ENCODE data around the gene SECTM1.
"Not testable (repeated sequence)": the region's sequence is repeated elsewhere in the genome, so short reads cannot be mapped to it uniquely, and the experiment has no call there.

The SECTM1 gene

DNA sequence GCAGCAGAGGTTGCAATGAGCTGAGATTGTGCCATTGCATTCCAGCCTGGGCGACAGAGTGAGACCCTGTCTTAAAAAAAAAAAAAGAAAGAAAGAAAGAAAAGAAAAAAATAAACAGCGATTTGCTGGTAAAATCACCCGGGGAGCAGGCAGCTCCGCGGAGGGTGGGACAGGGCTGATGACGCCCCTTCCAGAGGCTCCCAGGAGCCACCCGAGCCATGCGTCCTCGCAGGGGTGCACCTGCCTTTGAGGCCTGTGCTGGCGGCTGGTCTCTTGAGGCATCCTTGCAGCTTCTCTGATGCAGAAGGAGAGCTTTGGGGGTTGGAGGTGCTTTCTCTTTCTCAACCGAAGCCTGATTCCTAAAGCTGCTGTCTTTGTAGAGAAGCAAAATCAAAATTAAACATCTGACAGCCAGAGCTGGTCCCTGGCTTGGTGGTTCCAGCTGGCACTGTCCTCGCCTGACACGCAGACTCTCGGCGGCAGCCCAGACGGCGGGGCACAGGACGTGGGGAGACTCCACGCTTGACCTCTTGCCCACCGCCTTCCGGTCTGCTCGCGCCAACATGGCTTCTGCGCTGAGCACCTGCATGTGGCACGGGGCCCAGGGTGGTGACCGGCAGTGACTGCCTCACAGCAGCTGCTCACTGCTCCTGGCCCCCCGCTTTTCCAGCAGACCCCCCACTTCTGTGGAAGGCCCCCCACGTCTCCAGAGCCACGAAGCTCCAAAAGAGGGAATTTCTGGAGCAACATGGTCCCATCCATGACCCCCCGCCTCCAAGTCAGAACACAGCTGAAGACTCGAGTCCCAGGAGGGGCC is 44.6 kb upstream of the SECTM1 start (continued):
- no peak for TF ChIP-seq ARNTL (CRISPR knock-in tag; IDR thresholded peaks at IDR 0.05; ENCODE audit: borderline replicate concordance, low read depth)
- TF ChIP-seq, protein P1, sequence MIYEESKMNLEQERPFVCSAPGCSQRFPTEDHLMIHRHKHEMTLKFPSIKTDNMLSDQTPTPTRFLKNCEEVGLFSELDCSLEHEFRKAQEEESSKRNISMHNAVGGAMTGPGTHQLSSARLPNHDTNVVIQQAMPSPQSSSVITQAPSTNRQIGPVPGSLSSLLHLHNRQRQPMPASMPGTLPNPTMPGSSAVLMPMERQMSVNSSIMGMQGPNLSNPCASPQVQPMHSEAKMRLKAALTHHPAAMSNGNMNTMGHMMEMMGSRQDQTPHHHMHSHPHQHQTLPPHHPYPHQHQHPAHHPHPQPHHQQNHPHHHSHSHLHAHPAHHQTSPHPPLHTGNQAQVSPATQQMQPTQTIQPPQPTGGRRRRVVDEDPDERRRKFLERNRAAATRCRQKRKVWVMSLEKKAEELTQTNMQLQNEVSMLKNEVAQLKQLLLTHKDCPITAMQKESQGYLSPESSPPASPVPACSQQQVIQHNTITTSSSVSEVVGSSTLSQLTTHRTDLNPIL (CRISPR knock-in tag; IDR thresholded peaks at IDR 0.05; ENCODE audit: low read depth) = no peak
- TF ChIP-seq GLIS3 (CRISPR knock-in tag; IDR thresholded peaks at IDR 0.05) = no peak

DNA sequence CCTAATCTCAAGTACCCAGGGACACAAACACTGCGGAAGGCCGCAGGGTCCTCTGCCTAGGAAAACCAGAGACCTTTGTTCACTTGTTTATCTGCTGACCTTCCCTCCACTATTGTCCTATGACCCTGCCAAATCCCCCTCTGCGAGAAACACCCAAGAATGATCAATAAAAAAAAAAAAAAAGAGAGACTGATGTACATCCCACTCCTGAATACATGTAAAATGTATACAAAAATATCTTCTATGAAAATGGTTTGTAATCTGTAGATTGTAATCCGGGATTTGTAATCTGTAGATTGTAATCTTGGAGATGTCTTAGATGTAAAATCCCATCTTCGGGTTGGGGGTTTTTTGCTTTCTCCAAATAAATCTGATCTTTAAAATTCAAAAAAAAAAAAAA is 43.7 kb upstream of the SECTM1 start:
- not testable (repeated sequence) for ATAC-seq

- ATAC-seq = peak; percentile 4; the same call in 1 of the 3 replicates
- TF ChIP-seq OSR1 (CRISPR knock-in tag; IDR thresholded peaks at IDR 0.05) (no peak), GLIS3 (CRISPR knock-in tag; IDR thresholded peaks at IDR 0.05) (no peak), ESRRG (CRISPR knock-in tag; IDR thresholded peaks at IDR 0.05) (no peak), ARNTL (CRISPR knock-in tag; IDR thresholded peaks at IDR 0.05; ENCODE audit: borderline replicate concordance, low read depth) (no peak), TCF4 (CRISPR knock-in tag; IDR thresholded peaks at IDR 0.05; ENCODE audit: borderline replicate concordance) (no peak), ZFP30 (CRISPR knock-in tag; IDR thresholded peaks at IDR 0.05) (no peak), ZNF565 (CRISPR knock-in tag; conservative IDR thresholded peaks at IDR 0.05; ENCODE audit: low read depth) (no peak), ZNF70 (CRISPR knock-in tag; IDR thresholded peaks at IDR 0.05) (no peak), TOX (CRISPR knock-in tag; IDR thresholded peaks at IDR 0.05; ENCODE audit: borderline replicate concordance) (no peak), CSDC2 (CRISPR knock-in tag; IDR thresholded peaks at IDR 0.05) (no peak), ZNF8 (CRISPR knock-in tag; IDR thresholded peaks at IDR 0.05) (no peak), ZFP3 (CRISPR knock-in tag; IDR thresholded peaks at IDR 0.05) (no peak), ISL1 (CRISPR knock-in tag; IDR thresholded peaks at IDR 0.05) (no peak)
- TF ChIP-seq, protein P2, sequence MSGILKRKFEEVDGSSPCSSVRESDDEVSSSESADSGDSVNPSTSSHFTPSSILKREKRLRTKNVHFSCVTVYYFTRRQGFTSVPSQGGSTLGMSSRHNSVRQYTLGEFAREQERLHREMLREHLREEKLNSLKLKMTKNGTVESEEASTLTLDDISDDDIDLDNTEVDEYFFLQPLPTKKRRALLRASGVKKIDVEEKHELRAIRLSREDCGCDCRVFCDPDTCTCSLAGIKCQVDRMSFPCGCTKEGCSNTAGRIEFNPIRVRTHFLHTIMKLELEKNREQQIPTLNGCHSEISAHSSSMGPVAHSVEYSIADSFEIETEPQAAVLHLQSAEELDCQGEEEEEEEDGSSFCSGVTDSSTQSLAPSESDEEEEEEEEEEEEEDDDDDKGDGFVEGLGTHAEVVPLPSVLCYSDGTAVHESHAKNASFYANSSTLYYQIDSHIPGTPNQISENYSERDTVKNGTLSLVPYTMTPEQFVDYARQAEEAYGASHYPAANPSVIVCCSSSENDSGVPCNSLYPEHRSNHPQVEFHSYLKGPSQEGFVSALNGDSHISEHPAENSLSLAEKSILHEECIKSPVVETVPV (CRISPR knock-in tag; IDR thresholded peaks at IDR 0.05) = no peak
- TF ChIP-seq, protein P3, sequence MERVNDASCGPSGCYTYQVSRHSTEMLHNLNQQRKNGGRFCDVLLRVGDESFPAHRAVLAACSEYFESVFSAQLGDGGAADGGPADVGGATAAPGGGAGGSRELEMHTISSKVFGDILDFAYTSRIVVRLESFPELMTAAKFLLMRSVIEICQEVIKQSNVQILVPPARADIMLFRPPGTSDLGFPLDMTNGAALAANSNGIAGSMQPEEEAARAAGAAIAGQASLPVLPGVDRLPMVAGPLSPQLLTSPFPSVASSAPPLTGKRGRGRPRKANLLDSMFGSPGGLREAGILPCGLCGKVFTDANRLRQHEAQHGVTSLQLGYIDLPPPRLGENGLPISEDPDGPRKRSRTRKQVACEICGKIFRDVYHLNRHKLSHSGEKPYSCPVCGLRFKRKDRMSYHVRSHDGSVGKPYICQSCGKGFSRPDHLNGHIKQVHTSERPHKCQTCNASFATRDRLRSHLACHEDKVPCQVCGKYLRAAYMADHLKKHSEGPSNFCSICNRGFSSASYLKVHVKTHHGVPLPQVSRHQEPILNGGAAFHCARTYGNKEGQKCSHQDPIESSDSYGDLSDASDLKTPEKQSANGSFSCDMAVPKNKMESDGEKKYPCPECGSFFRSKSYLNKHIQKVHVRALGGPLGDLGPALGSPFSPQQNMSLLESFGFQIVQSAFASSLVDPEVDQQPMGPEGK (CRISPR knock-in tag; IDR thresholded peaks at IDR 0.05; ENCODE audit: borderline replicate concordance) = no peak
Observed at GRCh38 chr17:82376042-82376730, 42.6 kb upstream of the SECTM1 start.

DNA sequence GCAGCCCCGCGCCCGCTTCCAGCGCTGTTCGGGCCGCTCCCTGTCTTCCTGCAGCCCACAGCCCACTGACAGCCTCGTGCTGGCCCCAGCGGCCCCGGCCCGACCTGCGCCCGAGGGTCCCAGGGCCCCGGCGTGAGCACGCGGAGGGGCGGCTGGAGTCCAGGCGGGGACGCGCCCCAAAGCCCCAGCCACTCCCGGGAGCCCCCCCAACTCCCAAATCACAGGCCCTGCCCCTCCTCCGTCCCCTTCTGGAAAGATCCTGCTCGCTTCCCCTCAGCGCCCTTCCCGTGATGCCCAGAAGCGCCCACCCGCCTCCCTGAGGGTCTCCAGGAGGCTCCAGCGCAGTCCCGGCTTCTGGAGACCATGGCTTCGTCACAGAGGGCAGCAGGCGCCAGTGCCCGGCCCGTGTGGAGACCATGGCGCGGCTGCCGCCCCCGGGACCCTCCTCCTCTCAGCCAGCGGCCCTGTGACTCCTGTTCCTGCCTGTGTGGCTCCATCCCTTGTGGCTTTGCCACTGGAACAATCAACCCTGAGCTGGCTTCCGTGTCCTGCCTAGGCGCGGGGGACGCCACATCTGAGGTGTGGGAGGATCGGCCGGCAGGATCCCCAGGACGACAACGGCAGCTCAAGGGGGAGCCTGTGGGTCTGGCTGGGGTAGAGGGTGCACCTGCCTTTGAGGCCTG is 41.9 kb upstream of the SECTM1 start:
- TF ChIP-seq TOX (CRISPR knock-in tag; IDR thresholded peaks at IDR 0.05; ENCODE audit: borderline replicate concordance) = no peak
- no peak for TF ChIP-seq BACH2 (CRISPR knock-in tag; IDR thresholded peaks at IDR 0.05; ENCODE audit: borderline replicate concordance)
- TF ChIP-seq, protein P2 (CRISPR knock-in tag; IDR thresholded peaks at IDR 0.05) = no peak
- TF ChIP-seq CSDC2 (CRISPR knock-in tag; IDR thresholded peaks at IDR 0.05) = no peak
- no peak for TF ChIP-seq RARB (CRISPR knock-in tag; IDR thresholded peaks at IDR 0.05)
- TF ChIP-seq ZFP30 (CRISPR knock-in tag; IDR thresholded peaks at IDR 0.05) = no peak
- TF ChIP-seq TCF4 (CRISPR knock-in tag; IDR thresholded peaks at IDR 0.05; ENCODE audit: borderline replicate concordance) = no peak
- TF ChIP-seq, protein P1 (CRISPR knock-in tag; IDR thresholded peaks at IDR 0.05; ENCODE audit: low read depth) = no peak
- no peak for TF ChIP-seq ZNF70 (CRISPR knock-in tag; IDR thresholded peaks at IDR 0.05)
- TF ChIP-seq ISL1 (CRISPR knock-in tag; IDR thresholded peaks at IDR 0.05) = no peak
- TF ChIP-seq GLIS3 (CRISPR knock-in tag; IDR thresholded peaks at IDR 0.05) = no peak
- no peak for TF ChIP-seq ZFP3 (CRISPR knock-in tag; IDR thresholded peaks at IDR 0.05)
- TF ChIP-seq ZC3H10 (CRISPR knock-in tag; IDR thresholded peaks at IDR 0.05) = no peak
- TF ChIP-seq ZNF8 (CRISPR knock-in tag; IDR thresholded peaks at IDR 0.05) = no peak
- ATAC-seq = no peak
